ENCODE results near the gene HOXB1.

The HOXB1 gene

GRCh38 chr17:48567209-48567608, 36.4 kb upstream of the HOXB1 start:
- no peak for DNase-seq (ENCODE audit: low spot score)
- TF ChIP-seq CTCF (IDR thresholded peaks at IDR 0.05; ENCODE audit: extremely low read depth, insufficient read depth, missing control alignments) = no peak
- in situ Hi-C loops (cut with MboI; ENCODE audit: low pct_unique_long_range_greater_than_20kb, low sequenced_read_pairs, unreplicated experiment) = no loop called here

DNA sequence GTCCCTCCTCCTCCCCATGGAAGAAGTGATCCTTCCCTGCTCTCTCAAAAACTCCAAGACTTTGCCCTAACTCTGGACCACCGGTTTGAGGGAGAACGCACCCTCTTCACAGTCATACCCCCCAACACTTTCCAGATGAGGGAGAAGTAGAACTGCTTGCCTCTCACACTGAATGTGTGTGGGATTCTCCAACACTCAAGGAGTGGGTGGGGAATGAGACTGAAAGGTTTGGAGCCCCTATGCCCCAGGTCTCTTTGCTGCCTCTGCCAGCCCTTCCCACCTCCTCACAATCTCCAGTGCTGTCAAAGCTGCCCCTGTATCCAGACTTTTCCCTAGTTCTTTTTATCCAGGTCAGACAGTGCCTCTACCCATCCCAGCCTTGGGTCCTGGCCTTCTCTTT, 35.9 kb upstream of the HOXB1 start:
- TF ChIP-seq CTCF (IDR thresholded peaks at IDR 0.05; ENCODE audit: extremely low read depth, insufficient read depth, missing control alignments) = no peak
- in situ Hi-C loops (cut with MboI; ENCODE audit: low pct_unique_long_range_greater_than_20kb, low sequenced_read_pairs, unreplicated experiment) = no loop called here
- no peak for DNase-seq (ENCODE audit: low spot score)

DNA sequence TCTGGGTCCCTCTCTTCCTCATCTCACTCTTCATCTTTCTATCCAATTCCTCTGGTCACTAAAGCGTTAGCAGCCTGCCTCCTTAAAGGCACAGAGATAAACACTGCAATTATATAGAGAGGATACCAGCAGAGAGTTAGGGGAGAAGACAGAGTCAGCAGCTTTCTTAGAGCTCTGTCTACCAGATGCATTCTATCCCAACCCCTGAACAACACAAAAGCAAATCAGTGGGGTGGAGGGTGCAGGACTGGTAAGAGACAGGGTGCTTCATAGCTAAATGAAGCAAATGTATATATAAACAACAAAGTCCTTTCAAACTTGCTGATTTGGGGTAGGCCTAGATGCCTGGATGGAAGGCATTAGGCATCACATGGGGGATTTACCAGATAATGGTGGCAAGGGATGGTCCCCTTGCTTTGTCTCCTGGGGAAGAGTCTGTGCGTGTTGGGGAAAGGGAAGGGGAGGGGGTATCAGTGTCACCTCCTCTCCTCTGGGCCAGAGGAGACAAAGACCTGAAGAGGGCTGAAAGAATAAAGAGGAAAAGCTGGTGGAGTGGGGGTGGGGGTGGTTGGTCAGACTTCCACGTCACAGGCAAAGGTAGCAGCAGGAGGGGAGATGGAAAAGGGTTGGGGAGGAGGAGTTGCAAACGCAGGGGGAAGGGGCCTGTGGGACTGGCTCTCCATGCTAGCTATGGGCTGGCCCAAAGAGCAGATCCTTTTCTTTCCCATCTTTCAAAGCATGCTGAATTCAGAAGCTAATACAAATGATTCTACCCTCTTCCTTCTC, 35.3 kb upstream of the HOXB1 start:
- DNase-seq (ENCODE audit: low spot score) = no peak
- in situ Hi-C loops (cut with MboI; ENCODE audit: low pct_unique_long_range_greater_than_20kb, low sequenced_read_pairs, unreplicated experiment) = no loop called here
- no peak for TF ChIP-seq CTCF (IDR thresholded peaks at IDR 0.05; ENCODE audit: extremely low read depth, insufficient read depth, missing control alignments)

GRCh38 chr17:48565022-48565554, 34.3 kb upstream of the HOXB1 start:
- in situ Hi-C loops (cut with MboI; ENCODE audit: low pct_unique_long_range_greater_than_20kb, low sequenced_read_pairs, unreplicated experiment) = no loop called here
- TF ChIP-seq CTCF (IDR thresholded peaks at IDR 0.05; ENCODE audit: extremely low read depth, insufficient read depth, missing control alignments) = no peak
- no peak for DNase-seq (ENCODE audit: low spot score)

DNA sequence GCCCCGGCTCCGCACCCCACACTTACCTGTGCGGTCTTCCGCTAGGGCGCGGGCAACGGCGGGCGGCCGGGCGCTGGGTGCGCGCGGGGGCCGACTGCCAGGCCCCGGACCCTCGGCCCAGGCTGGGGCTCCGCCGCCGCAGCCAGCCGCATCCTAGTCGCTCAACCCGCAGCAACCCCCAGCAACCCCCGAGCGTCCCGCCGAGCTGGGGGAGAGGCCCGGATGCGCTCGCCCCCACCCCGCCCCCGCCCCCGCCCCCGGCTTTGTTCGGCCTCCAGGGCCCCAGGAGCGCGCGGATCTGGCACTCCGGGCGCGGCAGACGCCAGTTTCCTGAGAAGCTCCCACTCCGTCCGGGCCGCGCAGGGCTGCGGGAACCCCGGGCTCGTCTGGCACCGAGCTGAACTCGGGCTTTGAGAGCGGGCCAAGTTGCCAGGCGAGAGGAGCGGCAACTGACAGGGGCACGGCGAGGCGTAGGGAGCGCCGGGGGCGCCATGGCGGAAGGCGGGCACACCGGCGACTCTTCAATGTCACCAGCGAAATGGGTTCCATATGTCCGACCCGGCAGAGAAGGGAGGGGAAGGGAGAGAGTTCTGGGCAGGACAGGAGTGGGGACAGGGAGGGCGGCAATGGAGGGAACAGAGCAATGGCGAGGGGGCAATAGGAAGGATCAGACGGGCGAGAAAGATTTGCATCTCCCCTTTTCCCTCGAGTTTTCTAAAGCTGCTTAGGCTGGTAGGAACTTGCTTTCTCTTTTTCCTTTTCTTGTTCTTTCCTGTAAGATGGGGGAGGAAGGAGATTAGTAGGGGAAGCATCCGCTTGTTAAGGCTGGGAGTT, 33.6 kb upstream of the HOXB1 start:
- in situ Hi-C loops (cut with MboI; ENCODE audit: low pct_unique_long_range_greater_than_20kb, low sequenced_read_pairs, unreplicated experiment) = no loop called here
- TF ChIP-seq CTCF (IDR thresholded peaks at IDR 0.05; ENCODE audit: extremely low read depth, insufficient read depth, missing control alignments) = no peak
- no peak for DNase-seq (ENCODE audit: low spot score)

DNA sequence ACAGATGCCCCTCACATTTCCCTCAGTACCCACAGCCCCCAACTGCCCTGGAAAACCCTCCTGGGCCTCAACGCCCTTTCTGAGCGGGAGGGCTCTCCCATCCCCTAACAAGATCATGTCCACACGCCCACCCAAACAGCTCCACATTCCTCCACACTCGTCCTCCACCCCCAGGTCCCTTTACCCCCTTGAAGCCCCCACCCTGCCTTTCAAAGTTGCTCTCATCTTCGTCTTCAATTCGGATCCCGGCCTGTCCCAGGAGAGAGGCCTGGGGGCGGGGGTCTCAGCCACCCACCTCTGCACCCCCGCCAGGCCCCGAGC, 33.0 kb upstream of the HOXB1 start:
- in situ Hi-C loops (cut with MboI; ENCODE audit: low pct_unique_long_range_greater_than_20kb, low sequenced_read_pairs, unreplicated experiment) = no loop called here
- no peak for DNase-seq (ENCODE audit: low spot score)

More for the DNA sequence above, 33.0 kb upstream of the HOXB1 start:
- TF ChIP-seq CTCF (IDR thresholded peaks at IDR 0.05; ENCODE audit: extremely low read depth, insufficient read depth, missing control alignments) = no peak

All from GM13977 (cell line).